ENCODE data around the gene EIF2S2. TPM values are rescaled to one million over a fixed set of nuclear protein-coding genes. Genes with fewer than 3 reads are reported as not detected.

Gene EIF2S2
- total and polyA plus RNA-seq, 4 donors = 30.8 to 37.9 (median 31.5) TPM

DNA sequence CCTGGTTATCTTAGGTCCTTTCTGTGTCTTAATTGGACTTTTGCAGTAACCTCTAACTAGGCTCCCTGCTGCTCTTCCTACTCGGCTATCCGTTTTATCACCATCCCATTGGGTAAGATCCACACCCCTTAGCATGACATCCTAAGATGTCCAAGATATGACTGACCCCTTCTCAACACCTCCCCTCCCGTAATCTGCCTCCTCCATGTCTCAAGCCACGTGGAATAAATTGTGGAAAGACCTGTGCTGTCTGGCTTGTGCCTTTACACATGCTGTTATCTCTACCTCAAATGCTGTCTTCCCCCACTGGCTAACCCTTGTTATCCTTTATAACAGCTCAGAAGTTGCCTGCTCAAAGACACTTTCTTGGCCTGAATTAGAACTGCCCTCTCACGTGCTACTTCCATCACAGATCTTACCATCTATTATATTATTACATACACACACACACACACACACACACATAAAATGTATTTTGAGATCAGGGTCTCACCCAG lies 26.5 kb downstream of the EIF2S2 start:
- DNase-seq (ENCODE audit: low spot score) = no peak
- 92% methylated on average over 5 of the region's 5 CpGs for WGBS
- Histone ChIP-seq H3K4me1 (ENCODE audit: control insufficient read depth in 4 of 4, insufficient read depth in 4 of 4, low read length in 3 of 4) (no peaks in the 10 kb centered on the region), H3K9me3 (ENCODE audit: control insufficient read depth in 4 of 4, low read length in 3 of 4) (no peaks in the 10 kb centered on the region), H3K36me3 (ENCODE audit: control insufficient read depth in 4 of 4, insufficient read depth in 3 of 4, low read depth in 1 of 4, low read length in 3 of 4) (peaks cover 10 to 41% (median 25%) of the 10 kb centered on the region in 4 donors), H3K27me3 (ENCODE audit: control insufficient read depth in 4 of 4, insufficient read depth in 4 of 4, low read length in 3 of 4) (no peaks in the 10 kb centered on the region), H3K27ac (ENCODE audit: low read depth in 1 of 2, low read length in 2 of 2) (no peak overlapping the region), H3K9ac (ENCODE audit: low read depth in 1 of 2, low read length in 2 of 2) (no peak overlapping the region), H3K4me3 (ENCODE audit: low read depth in 1 of 3, low read length in 3 of 3) (no peak overlapping the region)
- TF ChIP-seq EGR1 (IDR thresholded peaks at IDR 0.05; ENCODE audit: low read depth in 2 of 2) = no peak
- TF ChIP-seq, protein P1, sequence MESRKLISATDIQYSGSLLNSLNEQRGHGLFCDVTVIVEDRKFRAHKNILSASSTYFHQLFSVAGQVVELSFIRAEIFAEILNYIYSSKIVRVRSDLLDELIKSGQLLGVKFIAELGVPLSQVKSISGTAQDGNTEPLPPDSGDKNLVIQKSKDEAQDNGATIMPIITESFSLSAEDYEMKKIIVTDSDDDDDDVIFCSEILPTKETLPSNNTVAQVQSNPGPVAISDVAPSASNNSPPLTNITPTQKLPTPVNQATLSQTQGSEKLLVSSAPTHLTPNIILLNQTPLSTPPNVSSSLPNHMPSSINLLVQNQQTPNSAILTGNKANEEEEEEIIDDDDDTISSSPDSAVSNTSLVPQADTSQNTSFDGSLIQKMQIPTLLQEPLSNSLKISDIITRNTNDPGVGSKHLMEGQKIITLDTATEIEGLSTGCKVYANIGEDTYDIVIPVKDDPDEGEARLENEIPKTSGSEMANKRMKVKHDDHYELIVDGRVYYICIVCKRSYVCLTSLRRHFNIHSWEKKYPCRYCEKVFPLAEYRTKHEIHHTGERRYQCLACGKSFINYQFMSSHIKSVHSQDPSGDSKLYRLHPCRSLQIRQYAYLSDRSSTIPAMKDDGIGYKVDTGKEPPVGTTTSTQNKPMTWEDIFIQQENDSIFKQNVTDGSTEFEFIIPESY (IDR thresholded peaks at IDR 0.05) = no peak
- no peak for TF ChIP-seq SP1 (IDR thresholded peaks at IDR 0.05)

DNA sequence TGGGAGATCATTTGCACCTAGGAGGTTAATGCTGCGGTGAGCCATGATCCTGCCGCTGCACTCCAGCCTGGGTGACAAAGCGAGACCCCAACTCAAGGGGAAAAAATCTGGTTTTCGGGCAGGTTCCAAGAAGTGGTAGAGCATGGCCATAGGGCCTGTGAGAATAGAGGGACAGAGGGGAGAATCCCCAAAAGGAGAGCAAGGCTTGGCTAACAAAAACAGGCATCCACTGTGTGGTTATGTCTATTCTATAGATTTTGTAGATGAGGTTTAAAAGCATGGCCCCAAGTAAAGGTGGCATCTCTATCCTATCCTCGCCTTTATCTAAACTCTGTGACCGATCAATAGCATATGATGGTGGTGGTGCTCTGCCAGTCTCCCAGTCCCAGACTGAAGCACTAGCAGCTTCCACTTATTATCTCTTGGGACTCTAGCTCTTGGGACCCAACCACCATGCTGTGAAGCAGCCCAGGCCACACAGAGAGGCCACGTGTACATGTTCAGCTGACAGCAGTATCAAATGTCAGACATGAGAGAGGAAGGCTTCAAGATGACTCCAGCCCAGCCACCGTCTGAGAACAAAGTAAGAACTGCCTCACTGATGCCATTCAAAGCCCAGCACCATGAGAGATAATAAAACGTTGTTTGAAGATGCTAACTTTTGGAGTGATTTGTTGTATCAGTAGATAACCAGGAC lies 27.7 kb downstream of the EIF2S2 start:
- Histone ChIP-seq H3K27ac (ENCODE audit: low read depth in 1 of 2, low read length in 2 of 2) (no peak overlapping the region), H3K9ac (ENCODE audit: low read depth in 1 of 2, low read length in 2 of 2) (no peak overlapping the region), H3K27me3 (ENCODE audit: control insufficient read depth in 4 of 4, insufficient read depth in 4 of 4, low read length in 3 of 4) (no peaks in the 10 kb centered on the region), H3K36me3 (ENCODE audit: control insufficient read depth in 4 of 4, insufficient read depth in 3 of 4, low read depth in 1 of 4, low read length in 3 of 4) (peaks cover 9 to 35% (median 19%) of the 10 kb centered on the region in 4 donors), H3K9me3 (ENCODE audit: control insufficient read depth in 4 of 4, low read length in 3 of 4) (no peaks in the 10 kb centered on the region), H3K4me3 (ENCODE audit: low read depth in 1 of 3, low read length in 3 of 3) (no peak overlapping the region), H3K4me1 (ENCODE audit: control insufficient read depth in 4 of 4, insufficient read depth in 4 of 4, low read length in 3 of 4) (no peaks in the 10 kb centered on the region)
- WGBS = 93% methylated on average over 9 of the region's 9 CpGs
- no peak for DNase-seq (ENCODE audit: low spot score)
- TF ChIP-seq, protein P2, sequence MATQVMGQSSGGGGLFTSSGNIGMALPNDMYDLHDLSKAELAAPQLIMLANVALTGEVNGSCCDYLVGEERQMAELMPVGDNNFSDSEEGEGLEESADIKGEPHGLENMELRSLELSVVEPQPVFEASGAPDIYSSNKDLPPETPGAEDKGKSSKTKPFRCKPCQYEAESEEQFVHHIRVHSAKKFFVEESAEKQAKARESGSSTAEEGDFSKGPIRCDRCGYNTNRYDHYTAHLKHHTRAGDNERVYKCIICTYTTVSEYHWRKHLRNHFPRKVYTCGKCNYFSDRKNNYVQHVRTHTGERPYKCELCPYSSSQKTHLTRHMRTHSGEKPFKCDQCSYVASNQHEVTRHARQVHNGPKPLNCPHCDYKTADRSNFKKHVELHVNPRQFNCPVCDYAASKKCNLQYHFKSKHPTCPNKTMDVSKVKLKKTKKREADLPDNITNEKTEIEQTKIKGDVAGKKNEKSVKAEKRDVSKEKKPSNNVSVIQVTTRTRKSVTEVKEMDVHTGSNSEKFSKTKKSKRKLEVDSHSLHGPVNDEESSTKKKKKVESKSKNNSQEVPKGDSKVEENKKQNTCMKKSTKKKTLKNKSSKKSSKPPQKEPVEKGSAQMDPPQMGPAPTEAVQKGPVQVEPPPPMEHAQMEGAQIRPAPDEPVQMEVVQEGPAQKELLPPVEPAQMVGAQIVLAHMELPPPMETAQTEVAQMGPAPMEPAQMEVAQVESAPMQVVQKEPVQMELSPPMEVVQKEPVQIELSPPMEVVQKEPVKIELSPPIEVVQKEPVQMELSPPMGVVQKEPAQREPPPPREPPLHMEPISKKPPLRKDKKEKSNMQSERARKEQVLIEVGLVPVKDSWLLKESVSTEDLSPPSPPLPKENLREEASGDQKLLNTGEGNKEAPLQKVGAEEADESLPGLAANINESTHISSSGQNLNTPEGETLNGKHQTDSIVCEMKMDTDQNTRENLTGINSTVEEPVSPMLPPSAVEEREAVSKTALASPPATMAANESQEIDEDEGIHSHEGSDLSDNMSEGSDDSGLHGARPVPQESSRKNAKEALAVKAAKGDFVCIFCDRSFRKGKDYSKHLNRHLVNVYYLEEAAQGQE (IDR thresholded peaks at IDR 0.05) = no peak
- TF ChIP-seq YY1 (IDR thresholded peaks at IDR 0.05) (no peak), HNF4G (IDR thresholded peaks at IDR 0.05) (no peak), GABPA (IDR thresholded peaks at IDR 0.05 in 1 of 2, conservative IDR thresholded peaks at IDR 0.05 in 1 of 2) (no peak), FOXA1 (IDR thresholded peaks at IDR 0.05) (no peak), FOXA2 (IDR thresholded peaks at IDR 0.05) (no peak), SP1 (IDR thresholded peaks at IDR 0.05) (no peak), RXRA (IDR thresholded peaks at IDR 0.05) (no peak), NR2F2 (IDR thresholded peaks at IDR 0.05) (no peak), EGR1 (IDR thresholded peaks at IDR 0.05; ENCODE audit: low read depth in 2 of 2) (no peak), JUND (IDR thresholded peaks at IDR 0.05) (no peak), TAF1 (conservative IDR thresholded peaks at IDR 0.05) (no peak), HNF4A (conservative IDR thresholded peaks at IDR 0.05) (no peak)
- TF ChIP-seq, protein P3, sequence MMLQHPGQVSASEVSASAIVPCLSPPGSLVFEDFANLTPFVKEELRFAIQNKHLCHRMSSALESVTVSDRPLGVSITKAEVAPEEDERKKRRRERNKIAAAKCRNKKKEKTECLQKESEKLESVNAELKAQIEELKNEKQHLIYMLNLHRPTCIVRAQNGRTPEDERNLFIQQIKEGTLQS (IDR thresholded peaks at IDR 0.05) = no peak
- TF ChIP-seq, protein P1 (IDR thresholded peaks at IDR 0.05) = no peak
- TF ChIP-seq, protein P4, sequence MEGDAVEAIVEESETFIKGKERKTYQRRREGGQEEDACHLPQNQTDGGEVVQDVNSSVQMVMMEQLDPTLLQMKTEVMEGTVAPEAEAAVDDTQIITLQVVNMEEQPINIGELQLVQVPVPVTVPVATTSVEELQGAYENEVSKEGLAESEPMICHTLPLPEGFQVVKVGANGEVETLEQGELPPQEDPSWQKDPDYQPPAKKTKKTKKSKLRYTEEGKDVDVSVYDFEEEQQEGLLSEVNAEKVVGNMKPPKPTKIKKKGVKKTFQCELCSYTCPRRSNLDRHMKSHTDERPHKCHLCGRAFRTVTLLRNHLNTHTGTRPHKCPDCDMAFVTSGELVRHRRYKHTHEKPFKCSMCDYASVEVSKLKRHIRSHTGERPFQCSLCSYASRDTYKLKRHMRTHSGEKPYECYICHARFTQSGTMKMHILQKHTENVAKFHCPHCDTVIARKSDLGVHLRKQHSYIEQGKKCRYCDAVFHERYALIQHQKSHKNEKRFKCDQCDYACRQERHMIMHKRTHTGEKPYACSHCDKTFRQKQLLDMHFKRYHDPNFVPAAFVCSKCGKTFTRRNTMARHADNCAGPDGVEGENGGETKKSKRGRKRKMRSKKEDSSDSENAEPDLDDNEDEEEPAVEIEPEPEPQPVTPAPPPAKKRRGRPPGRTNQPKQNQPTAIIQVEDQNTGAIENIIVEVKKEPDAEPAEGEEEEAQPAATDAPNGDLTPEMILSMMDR (IDR thresholded peaks at IDR 0.05; ENCODE audit: low read depth, low read length, missing input control) = no peak
- TF ChIP-seq, protein P5, sequence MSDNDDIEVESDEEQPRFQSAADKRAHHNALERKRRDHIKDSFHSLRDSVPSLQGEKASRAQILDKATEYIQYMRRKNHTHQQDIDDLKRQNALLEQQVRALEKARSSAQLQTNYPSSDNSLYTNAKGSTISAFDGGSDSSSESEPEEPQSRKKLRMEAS (IDR thresholded peaks at IDR 0.05) = no peak

All from liver (tissue), 9 donors.